ENCODE data around the gene YAE1. TPM values are rescaled to one million over a fixed set of nuclear protein-coding genes. Genes with fewer than 3 reads are reported as not detected.

The YAE1 gene
- total RNA-seq, 2 donors from 2014 or later, result 11.9 to 19.9 TPM

DNA sequence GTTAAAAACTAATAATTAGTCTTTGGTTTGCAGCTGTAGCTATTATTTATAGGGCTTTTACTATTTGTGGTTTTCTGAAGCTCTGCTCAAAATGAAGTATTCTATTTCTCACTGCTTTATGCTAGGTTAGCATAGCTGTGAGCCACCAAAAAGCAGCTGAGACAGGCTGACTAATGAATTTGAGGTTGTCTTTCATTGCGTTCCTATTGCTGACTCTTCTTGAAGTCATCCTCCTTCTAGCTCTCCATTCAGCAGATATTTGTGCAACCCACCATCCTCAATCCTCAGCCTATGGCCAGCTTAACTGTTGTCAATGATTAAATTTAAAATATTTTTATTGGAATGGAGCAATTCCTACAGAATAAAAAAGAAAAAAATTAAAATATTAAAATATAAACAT lies 55.1 kb downstream of the YAE1 start:
- TF ChIP-seq, protein P1, sequence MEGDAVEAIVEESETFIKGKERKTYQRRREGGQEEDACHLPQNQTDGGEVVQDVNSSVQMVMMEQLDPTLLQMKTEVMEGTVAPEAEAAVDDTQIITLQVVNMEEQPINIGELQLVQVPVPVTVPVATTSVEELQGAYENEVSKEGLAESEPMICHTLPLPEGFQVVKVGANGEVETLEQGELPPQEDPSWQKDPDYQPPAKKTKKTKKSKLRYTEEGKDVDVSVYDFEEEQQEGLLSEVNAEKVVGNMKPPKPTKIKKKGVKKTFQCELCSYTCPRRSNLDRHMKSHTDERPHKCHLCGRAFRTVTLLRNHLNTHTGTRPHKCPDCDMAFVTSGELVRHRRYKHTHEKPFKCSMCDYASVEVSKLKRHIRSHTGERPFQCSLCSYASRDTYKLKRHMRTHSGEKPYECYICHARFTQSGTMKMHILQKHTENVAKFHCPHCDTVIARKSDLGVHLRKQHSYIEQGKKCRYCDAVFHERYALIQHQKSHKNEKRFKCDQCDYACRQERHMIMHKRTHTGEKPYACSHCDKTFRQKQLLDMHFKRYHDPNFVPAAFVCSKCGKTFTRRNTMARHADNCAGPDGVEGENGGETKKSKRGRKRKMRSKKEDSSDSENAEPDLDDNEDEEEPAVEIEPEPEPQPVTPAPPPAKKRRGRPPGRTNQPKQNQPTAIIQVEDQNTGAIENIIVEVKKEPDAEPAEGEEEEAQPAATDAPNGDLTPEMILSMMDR (IDR thresholded peaks at IDR 0.05), result no peak
- no peaks in the 10 kb centered on the region for H3K9me3 ChIP-seq
- no peaks in the 10 kb centered on the region for H3K27me3 ChIP-seq (replicated peaks; ENCODE audit: insufficient read depth)
- ATAC-seq (ENCODE audit: insufficient number of reproducible peaks, low FRiP score, low read depth) (no peak), DNase-seq (ENCODE audit: low spot score) (no peak)
- no peak overlapping the region for H3K4me3 ChIP-seq
- H3K27ac ChIP-seq, result no peak overlapping the region
- H3K36me3 ChIP-seq, result no peaks in the 10 kb centered on the region
- H3K4me1 ChIP-seq (ENCODE audit: control insufficient read depth in 1 of 2, low read depth in 2 of 2), result peaks cover 10 to 33% of the 10 kb centered on the region in 2 donors

DNA sequence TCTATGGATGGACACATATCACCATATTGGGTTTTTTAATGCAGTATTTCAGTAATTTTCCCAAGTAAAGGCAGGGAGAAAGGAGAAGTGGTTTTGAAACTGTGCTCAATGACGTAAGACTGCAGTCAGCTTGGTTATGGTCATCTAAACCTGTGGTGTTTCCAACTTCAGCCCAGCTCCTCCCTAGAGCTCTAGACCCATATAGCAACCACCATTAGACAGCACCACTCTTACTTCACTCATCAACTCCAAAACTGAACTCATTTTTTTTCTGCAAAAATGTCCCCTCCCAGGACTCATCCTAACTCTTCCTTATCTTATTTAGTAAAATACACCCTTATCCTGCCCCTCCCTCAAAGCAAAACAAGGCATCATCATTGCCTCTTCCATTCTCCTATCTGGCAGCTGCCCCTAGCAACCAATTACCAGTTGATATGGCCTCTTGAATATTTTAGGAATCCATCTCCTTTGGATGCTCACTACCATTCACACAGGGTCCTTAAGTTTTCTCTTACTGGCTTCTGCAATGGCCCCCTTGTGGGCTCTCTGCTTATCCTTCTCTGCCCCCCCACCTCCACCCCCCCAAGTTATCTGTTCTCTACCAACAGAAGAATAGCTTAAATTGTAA lies 55.7 kb downstream of the YAE1 start:
- H3K36me3 ChIP-seq, result no peaks in the 10 kb centered on the region
- TF ChIP-seq, protein P1 (IDR thresholded peaks at IDR 0.05), result no peak
- H3K4me1 ChIP-seq (ENCODE audit: control insufficient read depth in 1 of 2, low read depth in 2 of 2), result peaks cover 10 to 39% of the 10 kb centered on the region in 2 donors
- H3K27ac ChIP-seq, result no peak overlapping the region
- H3K9me3 ChIP-seq, result no peaks in the 10 kb centered on the region
- DNase-seq (ENCODE audit: low spot score), result no peak
- ATAC-seq (ENCODE audit: insufficient number of reproducible peaks, low FRiP score, low read depth), result no peak
- no peaks in the 10 kb centered on the region for H3K27me3 ChIP-seq (replicated peaks; ENCODE audit: insufficient read depth)
- H3K4me3 ChIP-seq, result no peak overlapping the region

Other genes with a start within 250 kb of the YAE1 start
- gene RALA, start 57.2 kb downstream of the YAE1 start, total RNA-seq, result 1 to 10 TPM; 7.3 to 9.8 TPM

Measured in thoracic aorta (tissue), 2 donors.